HCT116 (cell line): ENCODE results near the gene FAM98C. TPM values are rescaled to one million over a fixed set of nuclear protein-coding genes. Genes with fewer than 3 reads are reported as not detected.

Experiments
- ATAC-seq: fragments of 200-7000 bp; cut with Tn5 transposase; 2 replicates; pipeline ENCODE4 v1.9.1; 2020; ENCODE audit warnings: mild to moderate bottlenecking, moderate library complexity
- BruUV-seq: library from RNA; stranded (reverse); fragments of 400-500 nt; replicated peaks from 2 replicates; lab custom pipeline; 2021; lab: Mats Ljungman, UMichigan
- CTCF ChIA-PET: fragments of 300-600 bp; sonication (Branson Sonifier 250); formaldehyde crosslinking; loops from one replicate; lab custom pipeline; 2021; ENCODE audit warnings: antibody characterized with exemption; lab: Charles Lee
- POLR2A ChIA-PET: fragments of 300-600, 350-600 bp; sonication (Branson Sonifier 250); formaldehyde crosslinking; loops from one replicate; lab custom pipeline; 2021; ENCODE audit warnings: antibody characterized with exemption; lab: Charles Lee
- RAD21 ChIA-PET, 2 experiments: fragments of 300-600 bp; sonication (Branson Sonifier 250); formaldehyde crosslinking; loops; one replicate each; lab custom pipeline; 2023; ENCODE audit warnings: low total read pairs in 2 of 2; ENCODE audit not compliant: uncharacterized antibody in 2 of 2, unreplicated experiment in 2 of 2, low non-redundant PET in 1 of 2; lab: Charles Lee
- DNase-seq: peaks from one replicate; pipeline ENCODE4 v3.0.0-alpha.2; 2010; ENCODE audit warnings: low read depth, low spot score
- H2AFZ ChIP-seq: fragments of 200-600 bp; shearing (Covaris generic), sonication (generic); 2 replicates; pipeline ENCODE4 v1.6.1; 2017; ENCODE audit warnings: low read depth, mixed run types, mixed read lengths, antibody characterized with exemption, low read length; ENCODE audit not compliant: poor library complexity, severe bottlenecking
- H3K27ac ChIP-seq: 2 replicates; pipeline ENCODE4 v1.5.1; 2012; ENCODE audit warnings: low read depth, low read length
- H3K27me3 ChIP-seq: fragments of 200-600 bp; sonication (generic); 2 replicates; pipeline ENCODE4 v1.6.1; 2016; ENCODE audit warnings: mixed run types, low read length, mixed read lengths; ENCODE audit not compliant: insufficient read depth
- H3K36me3 ChIP-seq, 2 experiments: fragments of 200-500 bp in 1 of 2; fragments of 200-600 bp in 1 of 2; sonication (Bioruptor generic) in 1 of 2; sonication (generic) in 1 of 2; 2 replicates each; pipeline versions ENCODE4 v1.5.1 to v1.6.1; 2014 to 2016; ENCODE audit warnings: low read length in 2 of 2, inconsistent platforms in 1 of 2, mixed read lengths in 1 of 2, mixed run types in 1 of 2; ENCODE audit not compliant: insufficient read depth in 2 of 2, control insufficient read depth in 1 of 2
- H3K4me1 ChIP-seq, 2 experiments: fragments of 200-600 bp in 1 of 2; sonication (generic) in 1 of 2; 2 replicates each; pipeline versions ENCODE4 v1.5.1 to v1.6.1; 2012 to 2017; ENCODE audit warnings: low read length in 2 of 2, inconsistent platforms in 1 of 2, mild to moderate bottlenecking in 1 of 2, mixed read lengths in 1 of 2, mixed run types in 1 of 2, moderate library complexity in 1 of 2; ENCODE audit not compliant: insufficient read depth in 2 of 2, control insufficient read depth in 1 of 2
- H3K4me2 ChIP-seq: fragments of 200-600 bp; sonication (generic); 2 replicates; pipeline ENCODE4 v1.6.1; 2017; ENCODE audit warnings: mixed run types, low read length, mixed read lengths
- H3K4me3 ChIP-seq, 2 experiments: fragments of 200-600 bp in 1 of 2; sonication (generic) in 1 of 2; replicated peaks in 1 of 2; 2 replicates each; pipeline ENCODE4 v1.5.1; 2011 to 2016; ENCODE audit warnings: low read length in 2 of 2, control low read depth in 1 of 2, low read depth in 1 of 2, mild to moderate bottlenecking in 1 of 2, mixed read lengths in 1 of 2, mixed run types in 1 of 2
- H3K79me2 ChIP-seq: fragments of 200-600 bp; sonication (generic); 2 replicates; pipeline ENCODE4 v1.6.1; 2017; ENCODE audit warnings: mild to moderate bottlenecking, mixed run types, low read length, moderate library complexity, mixed read lengths; ENCODE audit not compliant: insufficient read depth
- H3K9ac ChIP-seq: fragments of 200-600 bp; sonication (generic); 2 replicates; pipeline ENCODE4 v1.6.1; 2016; ENCODE audit warnings: low read length, mixed read lengths
- H3K9me2 ChIP-seq: fragments of 200-600 bp; sonication (generic), shearing (Covaris generic); 2 replicates; pipeline ENCODE4 v1.6.1; 2017; ENCODE audit warnings: mixed run types, mild to moderate bottlenecking, moderate library complexity; ENCODE audit not compliant: insufficient read depth
- H3K9me3 ChIP-seq, 2 experiments: fragments of 200-500 bp in 1 of 2; fragments of 200-600 bp in 1 of 2; sonication (Bioruptor generic) in 1 of 2; sonication (generic) in 1 of 2; 2 replicates each; pipeline ENCODE4 v1.6.1; 2014 to 2017; ENCODE audit warnings: low read length in 2 of 2, mixed read lengths in 2 of 2, inconsistent platforms in 1 of 2, low read depth in 1 of 2, mild to moderate bottlenecking in 1 of 2, mixed run types in 1 of 2, moderate library complexity in 1 of 2; ENCODE audit not compliant: control insufficient read depth in 1 of 2, insufficient read depth in 1 of 2
- H4K20me1 ChIP-seq: fragments of 200-600 bp; sonication (generic), shearing (Covaris generic); 2 replicates; pipeline ENCODE4 v1.6.1; 2017; ENCODE audit warnings: mixed run types, mild to moderate bottlenecking, moderate library complexity; ENCODE audit not compliant: insufficient read depth
- ATF3 ChIP-seq: IDR thresholded peaks from 2 replicates; pipeline ENCODE4 v1.6.1; 2012
- EZH2phosphoT487 ChIP-seq: fragments of 200-600 bp; IDR thresholded peaks from 2 replicates; pipeline ENCODE4 v1.6.1; 2018; ENCODE audit warnings: antibody characterized with exemption, borderline replicate concordance
- MAX ChIP-seq: IDR thresholded peaks from 2 replicates; pipeline ENCODE4 v1.6.1; 2012
- POLR2AphosphoS5 ChIP-seq: IDR thresholded peaks from 2 replicates; pipeline ENCODE4 v1.6.1; 2011; ENCODE audit warnings: mild to moderate bottlenecking, low read depth, low read length, moderate library complexity
- RAD21 ChIP-seq: IDR thresholded peaks from 2 replicates; pipeline ENCODE4 v1.6.1; 2012; ENCODE audit warnings: low read depth, mild to moderate bottlenecking
- REST ChIP-seq: IDR thresholded peaks from 2 replicates; pipeline ENCODE4 v1.6.1; 2012; ENCODE audit warnings: low read depth
- SIN3A ChIP-seq: IDR thresholded peaks from 2 replicates; pipeline ENCODE4 v1.6.1; 2012; ENCODE audit warnings: low read depth
- SP1 ChIP-seq: IDR thresholded peaks from 2 replicates; pipeline ENCODE4 v1.6.1; 2012; ENCODE audit warnings: low read depth
- YY1 ChIP-seq: IDR thresholded peaks from 2 replicates; pipeline ENCODE4 v1.6.1; 2011; ENCODE audit warnings: low read length, low read depth, moderate library complexity, mild to moderate bottlenecking; ENCODE audit not compliant: insufficient replicate concordance; ENCODE audit errors: extremely low read depth
- ZBTB33 ChIP-seq: IDR thresholded peaks from 2 replicates; pipeline ENCODE4 v1.6.1; 2011; ENCODE audit warnings: mild to moderate bottlenecking, low read length, moderate library complexity; ENCODE audit not compliant: insufficient replicate concordance; ENCODE audit errors: extremely low read depth
- ZNF274 ChIP-seq: fragments of 200-500 bp; sonication (Bioruptor generic); IDR thresholded peaks from 2 replicates; pipeline ENCODE4 v1.6.1; 2014; ENCODE audit warnings: mild to moderate bottlenecking, low read depth, low read length, inconsistent platforms
- intact Hi-C: fragments of 100-400 bp; cut with micrococcal nuclease; formaldehyde crosslinking; loops from 2 replicates; pipeline ENCODE4 v1.10.0; 2022
- total RNA-seq: library from RNA; stranded (reverse); gene quantifications from one replicate; pipeline ENCODE4 v1.2.1, GENCODE V29; 2021; ENCODE audit not compliant: unreplicated experiment

Gene FAM98C
- total RNA-seq, 1 experiment from 2014 or later = 33.8 TPM

GRCh38 chr19:38451629-38452028, 48.7 kb downstream of the FAM98C start:
- intact Hi-C loops = no loop called here
- Histone ChIP-seq H3K4me1 (peaks cover 3 to 10% of the 10 kb centered on the region in 2 experiments; a peak in 3 of 4 replicates), H3K36me3 (no peaks in the 10 kb centered on the region), H3K27me3 (no peaks in the 10 kb centered on the region), H3K9me2 (no peaks in the 10 kb centered on the region), H2AFZ (no peak overlapping the region), H4K20me1 (no peaks in the 10 kb centered on the region), H3K4me2 (no peak overlapping the region), H3K79me2 (no peaks in the 10 kb centered on the region), H3K9me3 (no peaks in the 10 kb centered on the region), H3K9ac (no peak overlapping the region)
- DNase-seq = no peak
- ChIA-PET POLR2A (no interaction called here), RAD21 (no interaction called here), CTCF (no interaction called here)
- ATAC-seq = no peak
- BruUV-seq = no TSS peak
- no peak for TF ChIP-seq ZBTB33
- TF ChIP-seq ZNF274 = no peak
- TF ChIP-seq ATF3 = no peak
- TF ChIP-seq EZH2phosphoT487 = no peak
- TF ChIP-seq RAD21 = no peak
- no peak for TF ChIP-seq POLR2AphosphoS5
- TF ChIP-seq REST = no peak
- no peak for TF ChIP-seq SP1
- no peak for TF ChIP-seq SIN3A
- TF ChIP-seq YY1 = no peak
- no peak for TF ChIP-seq MAX
- TF ChIP-seq, all 23 proteins: peak for 0
- Histone ChIP-seq H3K27ac (no peak overlapping the region), H3K4me3 (no peak overlapping the region)
